ENCODE data around the gene COPZ2. TPM values are rescaled to one million over a fixed set of nuclear protein-coding genes. Genes with fewer than 3 reads are reported as not detected.
"Not testable (repeated sequence)": the region's sequence is repeated elsewhere in the genome, so short reads cannot be mapped to it uniquely, and the experiment has no call there.

Gene COPZ2
- total RNA-seq, 2 donors from 2014 or later, result 4.3 to 9.9 TPM

DNA sequence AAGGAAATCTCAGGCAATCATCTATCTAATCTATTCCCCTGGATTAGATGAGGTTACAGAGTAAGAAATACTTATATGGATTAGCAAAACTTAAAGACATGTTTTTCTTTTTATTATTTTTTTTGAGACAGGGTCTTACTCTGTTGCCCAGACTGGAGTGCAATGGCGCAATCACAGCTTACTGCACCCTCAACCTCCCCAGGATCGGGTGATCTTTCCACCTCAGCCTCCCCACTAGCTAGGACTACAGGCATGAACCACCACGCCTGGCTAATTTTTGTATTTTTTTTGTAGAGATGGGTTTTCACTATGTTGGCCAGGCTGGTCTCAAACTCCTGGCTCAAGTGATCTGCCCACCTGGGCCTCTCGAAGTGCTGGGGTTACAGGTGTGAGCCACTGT lies 7.3 kb upstream of the COPZ2 start:
- H3K27me3 ChIP-seq, result no peaks in the 10 kb centered on the region
- H3K9ac ChIP-seq (ENCODE audit: low read depth in 2 of 2, low read length in 2 of 2), result no peak overlapping the region
- no peak overlapping the region for H3K27ac ChIP-seq
- H3K36me3 ChIP-seq, result no peaks in the 10 kb centered on the region
- no peak for DNase-seq
- no peak overlapping the region for H3K4me3 ChIP-seq
- H3K9me3 ChIP-seq, result no peaks in the 10 kb centered on the region
- TF ChIP-seq, protein P1, sequence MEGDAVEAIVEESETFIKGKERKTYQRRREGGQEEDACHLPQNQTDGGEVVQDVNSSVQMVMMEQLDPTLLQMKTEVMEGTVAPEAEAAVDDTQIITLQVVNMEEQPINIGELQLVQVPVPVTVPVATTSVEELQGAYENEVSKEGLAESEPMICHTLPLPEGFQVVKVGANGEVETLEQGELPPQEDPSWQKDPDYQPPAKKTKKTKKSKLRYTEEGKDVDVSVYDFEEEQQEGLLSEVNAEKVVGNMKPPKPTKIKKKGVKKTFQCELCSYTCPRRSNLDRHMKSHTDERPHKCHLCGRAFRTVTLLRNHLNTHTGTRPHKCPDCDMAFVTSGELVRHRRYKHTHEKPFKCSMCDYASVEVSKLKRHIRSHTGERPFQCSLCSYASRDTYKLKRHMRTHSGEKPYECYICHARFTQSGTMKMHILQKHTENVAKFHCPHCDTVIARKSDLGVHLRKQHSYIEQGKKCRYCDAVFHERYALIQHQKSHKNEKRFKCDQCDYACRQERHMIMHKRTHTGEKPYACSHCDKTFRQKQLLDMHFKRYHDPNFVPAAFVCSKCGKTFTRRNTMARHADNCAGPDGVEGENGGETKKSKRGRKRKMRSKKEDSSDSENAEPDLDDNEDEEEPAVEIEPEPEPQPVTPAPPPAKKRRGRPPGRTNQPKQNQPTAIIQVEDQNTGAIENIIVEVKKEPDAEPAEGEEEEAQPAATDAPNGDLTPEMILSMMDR (IDR thresholded peaks at IDR 0.05), result no peak
- intact Hi-C loops (cut with DNase I), result no loop called here
- peaks cover 8% of the 10 kb centered on the region for H3K4me1 ChIP-seq

- no peaks in the 10 kb centered on the region for H3K36me3 ChIP-seq
- no peaks in the 10 kb centered on the region for H3K27me3 ChIP-seq
- H3K27ac ChIP-seq, result no peak overlapping the region
- TF ChIP-seq, protein P1 (IDR thresholded peaks at IDR 0.05), result no peak
- intact Hi-C loops (cut with DNase I), result no loop called here
- no peak for DNase-seq
- no peak overlapping the region for H3K4me3 ChIP-seq
- H3K4me1 ChIP-seq, result peaks cover 8% of the 10 kb centered on the region
- H3K9me3 ChIP-seq, result no peaks in the 10 kb centered on the region
- no peak overlapping the region for H3K9ac ChIP-seq (ENCODE audit: low read depth in 2 of 2, low read length in 2 of 2)
These were observed 5.6 kb upstream of the COPZ2 start for GRCh38 chr17:48043176-48043575.

GRCh38 chr17:48038687-48039086 lies 1.1 kb upstream of the COPZ2 start:
- no peaks in the 10 kb centered on the region for H3K36me3 ChIP-seq
- peaks cover 5% of the 10 kb centered on the region for H3K4me1 ChIP-seq
- TF ChIP-seq, protein P1 (IDR thresholded peaks at IDR 0.05), result no peak
- H3K9me3 ChIP-seq, result no peaks in the 10 kb centered on the region
- no peak overlapping the region for H3K4me3 ChIP-seq
- intact Hi-C loops (cut with DNase I), result no loop called here
- no peaks in the 10 kb centered on the region for H3K27me3 ChIP-seq
- DNase-seq, result no peak
- H3K27ac ChIP-seq, result no peak overlapping the region
- no peak overlapping the region for H3K9ac ChIP-seq (ENCODE audit: low read depth in 2 of 2, low read length in 2 of 2)

GRCh38 chr17:48037838-48038323 lies 284 bp upstream of the COPZ2 start:
- peaks cover 5% of the 10 kb centered on the region for H3K4me1 ChIP-seq
- intact Hi-C loops (cut with DNase I), result no loop called here
- H3K9me3 ChIP-seq, result no peaks in the 10 kb centered on the region
- TF ChIP-seq, protein P1 (IDR thresholded peaks at IDR 0.05), result no peak
- no peak overlapping the region for H3K4me3 ChIP-seq
- no peaks in the 10 kb centered on the region for H3K36me3 ChIP-seq
- H3K27ac ChIP-seq, result no peak overlapping the region
- no peak for DNase-seq
- H3K27me3 ChIP-seq, result no peaks in the 10 kb centered on the region
- H3K9ac ChIP-seq (ENCODE audit: low read depth in 2 of 2, low read length in 2 of 2), result peak overlapping the region; percentile 9 to 35

GRCh38 chr17:48036693-48037035 lies 933 bp downstream of the COPZ2 start:
- intact Hi-C loops (cut with DNase I), result no loop called here
- H3K4me1 ChIP-seq, result peaks cover 5% of the 10 kb centered on the region
- H3K27me3 ChIP-seq, result no peaks in the 10 kb centered on the region
- no peak for DNase-seq
- TF ChIP-seq, protein P1 (IDR thresholded peaks at IDR 0.05), result no peak
- H3K27ac ChIP-seq, result no peak overlapping the region
- H3K4me3 ChIP-seq, result peak overlapping the region; percentile 71
- H3K9me3 ChIP-seq, result no peaks in the 10 kb centered on the region
- peak overlapping the region in 1 of 2 donors; percentile 69 for H3K9ac ChIP-seq (ENCODE audit: low read depth in 2 of 2, low read length in 2 of 2)
- H3K36me3 ChIP-seq, result no peaks in the 10 kb centered on the region

- H3K4me1 ChIP-seq; intact Hi-C loops (cut with DNase I); H3K27ac ChIP-seq; DNase-seq; H3K4me3 ChIP-seq; H3K9ac ChIP-seq (ENCODE audit: low read depth in 2 of 2, low read length in 2 of 2); H3K36me3 ChIP-seq; H3K27me3 ChIP-seq; H3K9me3 ChIP-seq: not testable (repeated sequence)
These were observed 2.9 kb downstream of the COPZ2 start for GRCh38 chr17:48034734-48035133.

All from colonic mucosa (tissue), 4 donors.